NB4 (cell line): ENCODE results near the gene ABCC3.

ENCODE experiments used
- DNase-seq: peaks from one replicate; pipeline ENCODE4 v3.0.0; 2010; ENCODE audit warnings: low read depth
- H3K4me3 ChIP-seq: one replicate; pipeline ENCODE4 v1.5.1; 2011; ENCODE audit warnings: mild to moderate bottlenecking, low read depth, low read length, moderate library complexity
- CTCF ChIP-seq: IDR thresholded peaks from one replicate; pipeline ENCODE4 v1.5.1; 2012; ENCODE audit warnings: low read depth, low read length
- MAX ChIP-seq: IDR thresholded peaks from 2 replicates; pipeline ENCODE4 v1.6.1; 2011; ENCODE audit warnings: low read depth, low read length
- MYC ChIP-seq: IDR thresholded peaks from 2 replicates; pipeline ENCODE4 v1.6.1; 2011; ENCODE audit warnings: low read depth, low read length
- POLR2A ChIP-seq: IDR thresholded peaks from 2 replicates; pipeline ENCODE4 v1.6.1; 2011; ENCODE audit warnings: mild to moderate bottlenecking; ENCODE audit not compliant: insufficient read length; ENCODE audit errors: extremely low read depth

ABCC3 gene

GRCh38 chr17:50588391-50589049 lies 46.2 kb upstream of the ABCC3 start:
- no peak overlapping the region for H3K4me3 ChIP-seq
- DNase-seq: no peak
- TF ChIP-seq MYC (no peak), CTCF (no peak), MAX (no peak), POLR2A (no peak)

DNA sequence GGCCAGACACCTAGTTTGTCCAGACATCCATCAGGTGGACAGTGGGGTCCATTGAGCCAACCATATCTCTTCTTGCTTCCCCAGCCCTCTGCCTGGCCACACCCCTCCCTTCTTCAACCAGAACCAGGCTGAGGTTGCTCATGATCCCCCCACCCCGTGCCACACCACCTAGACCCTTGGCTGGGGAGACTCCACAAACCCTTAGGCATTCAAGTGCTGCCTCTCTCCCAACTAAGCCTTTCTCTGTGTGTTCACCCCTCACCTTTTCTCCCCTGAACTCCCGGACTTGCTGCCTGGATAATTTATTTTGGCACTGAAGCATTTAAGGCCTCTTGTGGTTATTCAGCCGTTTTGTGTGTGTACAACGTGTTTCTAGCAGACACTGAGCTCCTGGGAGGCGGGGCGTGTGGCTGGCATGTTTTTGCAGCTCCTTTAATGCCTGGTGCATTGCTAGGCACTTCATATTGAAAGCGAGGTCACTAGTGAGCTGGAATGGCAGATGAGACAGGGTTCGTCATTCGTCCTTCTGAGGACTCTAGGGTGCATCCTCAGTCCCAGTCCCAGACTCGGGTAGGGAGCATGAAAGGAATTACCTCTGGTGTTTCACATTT lies 45.5 kb upstream of the ABCC3 start:
- no peak for DNase-seq
- no peak for TF ChIP-seq CTCF
- no peak for TF ChIP-seq MYC
- TF ChIP-seq POLR2A: no peak
- no peak for TF ChIP-seq MAX
- H3K4me3 ChIP-seq: no peak overlapping the region

GRCh38 chr17:50590946-50591737 lies 43.5 kb upstream of the ABCC3 start:
- no peak for TF ChIP-seq CTCF
- no peak for TF ChIP-seq MYC
- TF ChIP-seq POLR2A: no peak
- no peak for TF ChIP-seq MAX
- H3K4me3 ChIP-seq: no peak overlapping the region
- DNase-seq: no peak

- no peak for DNase-seq
- H3K4me3 ChIP-seq: no peak overlapping the region
- TF ChIP-seq CTCF (no peak), MYC (no peak), POLR2A (no peak), MAX (no peak)
Measured at GRCh38 chr17:50593321-50593720, 41.4 kb upstream of the ABCC3 start.

DNA sequence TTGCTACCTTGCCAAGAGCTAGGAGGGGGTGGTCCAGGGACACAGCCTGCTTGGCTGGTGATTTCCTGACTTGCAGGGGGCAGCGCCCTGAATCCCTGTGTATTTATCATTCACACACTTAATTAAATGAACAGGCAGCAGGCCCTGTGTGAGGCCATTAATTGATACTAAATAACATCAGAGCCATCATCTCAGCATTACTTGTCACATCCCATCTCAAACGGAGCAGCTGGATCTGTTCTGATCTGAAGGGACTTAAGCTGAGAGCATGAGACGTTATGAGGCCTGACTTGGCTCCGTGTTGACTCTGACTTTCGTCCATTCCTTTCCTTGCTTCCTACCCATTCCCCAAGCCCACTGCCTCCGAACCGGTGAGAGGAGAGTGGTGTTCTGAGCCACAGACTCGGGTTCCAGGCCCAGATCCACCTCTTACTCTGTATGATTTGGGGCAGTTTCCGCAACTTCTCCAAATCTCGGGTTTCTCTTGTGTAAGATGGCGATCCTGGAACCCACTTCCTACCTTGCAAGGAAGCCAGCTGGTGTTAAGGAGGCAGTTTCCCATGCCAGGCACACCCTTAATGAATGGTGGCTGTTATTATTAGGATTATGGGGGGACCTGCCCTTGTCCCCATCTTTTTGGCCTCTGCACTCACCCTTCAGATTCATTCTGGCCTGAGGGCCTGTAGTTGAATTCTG lies 40.4 kb upstream of the ABCC3 start:
- no peak for DNase-seq
- H3K4me3 ChIP-seq: no peak overlapping the region
- TF ChIP-seq MYC: no peak
- no peak for TF ChIP-seq CTCF
- TF ChIP-seq MAX: no peak
- no peak for TF ChIP-seq POLR2A
